ENCODE measurements around the gene OR1I1.

Gene OR1I1

DNA sequence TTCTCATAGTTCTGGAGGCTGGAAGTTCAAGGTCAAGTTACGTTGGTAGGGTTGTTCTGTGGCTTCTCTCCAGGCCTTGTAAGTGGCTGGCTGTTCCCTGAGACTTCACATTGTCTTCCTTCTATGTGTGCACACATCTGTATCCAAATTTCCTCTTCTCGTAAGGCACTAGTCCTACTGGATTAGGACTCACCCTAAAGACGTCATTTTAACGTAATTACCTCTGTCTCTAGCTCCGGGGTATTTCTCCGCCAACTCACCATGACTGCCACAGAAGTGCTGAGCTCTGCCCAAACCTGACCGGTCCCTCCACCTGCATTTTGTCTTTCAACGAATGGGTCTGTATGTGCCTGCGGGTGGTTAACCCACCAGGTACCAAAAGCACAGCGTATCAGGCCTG lies 16.4 kb downstream of the OR1I1 start:
- DNase-seq (ENCODE audit: low read depth in 2 of 2) = no peak

- no peak for DNase-seq (ENCODE audit: low read depth in 2 of 2)
Observed at GRCh38 chr19:15099017-15099582, 17.1 kb downstream of the OR1I1 start.

- DNase-seq (ENCODE audit: low read depth in 2 of 2) = peak in 1 of 2 donors; percentile 22
Observed at GRCh38 chr19:15101479-15102082, 19.6 kb downstream of the OR1I1 start.

DNA sequence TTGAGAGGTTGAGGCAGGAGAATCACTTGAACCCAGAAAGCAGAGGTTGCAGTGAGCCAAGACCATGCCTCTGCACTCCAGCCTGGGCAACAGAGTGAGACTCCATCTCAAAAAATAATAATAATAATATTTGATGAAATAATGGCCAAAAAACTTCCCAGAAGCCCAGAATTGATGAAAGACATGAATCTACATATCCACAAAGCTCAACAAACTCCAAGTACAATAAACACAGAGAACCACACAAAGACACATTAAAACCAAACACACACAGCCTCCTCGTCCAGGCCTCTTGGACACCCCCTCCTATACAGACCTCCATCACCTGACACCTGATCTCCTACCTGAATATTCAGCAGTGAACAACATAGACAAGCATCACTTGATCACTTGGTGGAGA lies 22.0 kb downstream of the OR1I1 start:
- no peak for DNase-seq (ENCODE audit: low read depth in 2 of 2)

GRCh38 chr19:15104411-15104810 lies 22.4 kb downstream of the OR1I1 start:
- no peak for DNase-seq (ENCODE audit: low read depth in 2 of 2)

DNA sequence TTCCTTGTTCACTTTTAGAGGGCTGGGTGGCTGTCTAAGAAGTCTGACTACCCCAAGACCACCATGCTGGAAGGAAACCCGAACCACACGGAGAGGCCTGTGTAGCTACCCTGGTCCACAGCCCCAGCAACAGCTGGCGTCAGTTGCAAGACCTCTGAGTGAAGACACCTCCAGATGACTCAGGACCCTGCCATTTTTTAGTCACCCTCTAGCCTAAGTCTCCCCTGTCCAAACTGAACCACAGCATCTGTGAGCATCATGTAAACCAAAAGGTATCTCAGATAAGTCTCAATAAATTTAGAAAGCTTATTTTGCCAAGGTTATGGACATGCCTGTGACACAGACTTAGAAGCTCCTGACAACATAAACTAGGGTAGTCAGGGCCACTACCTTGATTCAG lies 23.0 kb downstream of the OR1I1 start:
- no peak for DNase-seq (ENCODE audit: low read depth in 2 of 2)

DNA sequence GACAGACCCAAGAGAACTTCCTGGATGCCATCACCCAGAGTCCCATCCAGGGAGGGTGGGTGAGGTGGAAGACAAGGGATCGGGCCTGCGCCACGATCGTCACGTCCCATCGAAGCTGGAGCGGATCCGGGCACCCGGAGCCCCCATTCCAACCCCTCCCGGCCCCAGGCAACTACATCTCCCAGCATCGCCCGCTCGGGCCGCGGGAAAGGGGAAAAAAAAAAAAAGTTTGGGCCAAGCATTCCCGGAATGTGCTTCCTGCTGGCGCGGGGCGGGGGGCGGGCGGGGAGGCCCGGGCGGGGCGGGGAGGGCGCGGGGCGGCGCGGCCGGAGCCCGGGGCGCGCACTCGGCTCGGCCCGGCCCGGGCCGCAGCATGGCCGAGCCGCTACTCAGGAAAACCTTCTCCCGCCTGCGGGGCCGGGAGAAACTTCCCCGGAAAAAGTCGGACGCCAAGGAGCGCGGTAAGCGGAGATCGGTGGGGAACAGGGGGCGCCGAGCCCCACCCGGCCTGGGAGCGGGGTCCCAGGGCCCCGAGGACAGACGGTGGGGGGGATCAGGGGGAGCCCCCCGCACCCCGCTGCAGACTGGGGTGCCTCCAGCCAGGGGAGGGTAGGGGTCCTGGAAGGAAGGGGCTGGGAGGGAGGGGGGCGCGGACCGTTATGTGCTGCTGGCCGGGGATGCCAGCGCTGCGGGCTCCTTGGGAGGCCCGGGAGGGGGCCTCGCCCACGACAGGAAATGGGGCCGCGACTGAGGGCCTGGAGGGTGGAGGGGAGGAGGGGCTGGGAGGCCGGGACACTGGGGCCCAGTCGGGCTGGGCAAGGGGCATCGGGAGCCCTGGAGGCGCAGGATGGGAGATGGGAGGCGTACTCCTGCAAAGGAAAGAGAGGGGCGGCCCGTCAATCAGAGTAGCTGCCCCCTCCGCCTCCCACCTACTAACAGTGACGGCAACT lies 25.3 kb downstream of the OR1I1 start, which contains the start of gene SYDE1:
TSS of gene SYDE1 (plus strand) at position 341 of the 950 bp plus-strand sequence. CDS start at position 374, 33 bp downstream.
- peak; percentile 26 to 27 for DNase-seq (ENCODE audit: low read depth in 2 of 2)

DNA sequence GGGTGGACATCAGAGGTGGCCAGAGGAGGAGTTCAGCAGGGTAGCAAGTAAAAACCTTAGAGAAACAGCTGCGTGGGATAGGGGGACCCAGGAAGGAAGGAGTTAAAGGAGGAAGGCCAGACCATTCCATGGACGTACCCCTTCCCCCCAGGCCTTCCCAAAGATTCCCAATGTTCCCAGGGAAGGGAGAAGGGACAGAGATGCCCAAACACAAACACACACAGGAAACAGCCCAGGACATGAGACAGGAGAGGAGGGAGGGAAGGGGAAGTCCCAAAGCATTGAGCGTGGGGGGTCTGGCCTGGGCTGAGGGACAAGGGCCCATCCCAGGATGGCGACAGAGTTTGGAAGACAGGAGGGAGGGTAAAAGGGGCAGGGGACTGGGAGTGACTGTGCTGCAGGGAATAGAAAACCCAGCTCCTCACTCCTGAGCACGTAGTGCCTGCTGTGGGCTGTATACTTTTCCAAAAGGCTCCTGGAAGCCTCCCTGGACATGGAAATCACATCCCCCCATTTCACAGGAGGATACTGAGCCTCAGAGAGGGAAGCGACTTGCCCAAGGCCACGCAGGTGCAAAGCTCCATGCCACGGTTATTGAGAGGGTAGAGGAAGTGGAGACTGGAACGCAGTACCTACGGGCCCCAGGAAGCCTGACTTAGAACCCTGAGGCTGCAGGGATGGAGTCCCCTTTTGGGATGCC lies 26.3 kb downstream of the OR1I1 start:
- DNase-seq (ENCODE audit: low read depth in 2 of 2) = no peak

DNA sequence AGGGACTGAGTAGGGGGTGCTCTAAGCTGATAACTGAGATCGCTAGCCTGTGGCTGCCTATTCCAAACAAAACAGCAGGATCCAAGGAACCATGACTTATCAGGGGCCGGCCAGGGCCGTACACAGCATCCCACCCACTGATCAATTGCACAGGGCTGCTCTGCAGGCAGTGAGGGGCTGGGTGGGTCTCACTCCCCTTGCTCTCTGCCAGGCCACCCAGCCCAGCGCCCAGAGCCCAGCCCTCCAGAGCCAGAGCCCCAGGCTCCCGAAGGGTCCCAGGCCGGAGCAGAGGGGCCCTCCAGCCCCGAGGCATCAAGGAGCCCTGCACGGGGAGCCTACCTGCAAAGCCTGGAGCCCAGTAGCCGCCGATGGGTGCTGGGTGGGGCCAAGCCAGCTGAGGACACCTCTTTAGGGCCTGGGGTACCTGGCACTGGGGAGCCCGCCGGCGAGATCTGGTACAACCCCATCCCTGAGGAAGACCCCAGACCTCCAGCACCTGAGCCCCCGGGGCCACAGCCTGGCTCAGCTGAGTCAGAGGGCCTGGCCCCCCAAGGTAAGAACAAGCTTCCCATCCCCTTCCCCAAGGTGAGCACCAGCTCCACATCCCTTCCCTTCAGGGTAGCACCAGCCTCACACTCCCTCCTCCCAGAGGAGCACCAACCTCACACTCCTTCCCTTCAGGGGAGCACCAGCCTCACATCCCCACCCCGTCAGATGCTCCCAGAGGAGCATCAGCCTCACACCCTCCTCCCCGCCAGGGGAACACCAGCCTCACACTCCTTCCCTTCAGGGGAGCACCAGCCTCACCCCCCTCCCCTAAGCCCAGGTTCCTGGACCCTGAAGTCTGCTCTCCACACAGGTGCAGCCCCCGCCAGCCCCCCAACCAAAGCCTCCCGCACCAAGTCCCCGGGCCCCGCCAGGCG lies 27.1 kb downstream of the OR1I1 start:
- no peak for DNase-seq (ENCODE audit: low read depth in 2 of 2)

GRCh38 chr19:15109768-15110417 lies 27.9 kb downstream of the OR1I1 start:
- DNase-seq (ENCODE audit: low read depth in 2 of 2) = no peak

- no peak for DNase-seq (ENCODE audit: low read depth in 2 of 2)
Observed at GRCh38 chr19:15110418-15110815, 28.4 kb downstream of the OR1I1 start.

GRCh38 chr19:15111758-15112157 lies 29.7 kb downstream of the OR1I1 start:
- DNase-seq (ENCODE audit: low read depth in 2 of 2) = no peak

DNA sequence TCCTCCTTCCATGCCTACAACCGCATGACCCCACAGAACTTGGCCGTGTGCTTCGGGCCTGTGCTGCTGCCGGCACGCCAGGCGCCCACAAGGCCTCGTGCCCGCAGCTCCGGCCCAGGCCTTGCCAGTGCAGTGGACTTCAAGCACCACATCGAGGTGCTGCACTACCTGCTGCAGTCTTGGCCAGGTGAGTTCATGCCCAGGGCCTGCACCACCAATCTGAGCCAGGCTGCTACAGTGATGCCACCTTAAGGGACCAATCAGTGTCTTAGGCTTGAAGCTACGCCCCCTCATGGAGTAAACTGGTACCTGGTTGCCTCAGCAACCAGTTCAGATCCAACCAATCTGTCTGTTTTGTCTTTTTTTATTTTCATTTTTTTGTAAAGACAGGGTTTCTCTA lies 30.4 kb downstream of the OR1I1 start:
- DNase-seq (ENCODE audit: low read depth in 2 of 2) = no peak

DNA sequence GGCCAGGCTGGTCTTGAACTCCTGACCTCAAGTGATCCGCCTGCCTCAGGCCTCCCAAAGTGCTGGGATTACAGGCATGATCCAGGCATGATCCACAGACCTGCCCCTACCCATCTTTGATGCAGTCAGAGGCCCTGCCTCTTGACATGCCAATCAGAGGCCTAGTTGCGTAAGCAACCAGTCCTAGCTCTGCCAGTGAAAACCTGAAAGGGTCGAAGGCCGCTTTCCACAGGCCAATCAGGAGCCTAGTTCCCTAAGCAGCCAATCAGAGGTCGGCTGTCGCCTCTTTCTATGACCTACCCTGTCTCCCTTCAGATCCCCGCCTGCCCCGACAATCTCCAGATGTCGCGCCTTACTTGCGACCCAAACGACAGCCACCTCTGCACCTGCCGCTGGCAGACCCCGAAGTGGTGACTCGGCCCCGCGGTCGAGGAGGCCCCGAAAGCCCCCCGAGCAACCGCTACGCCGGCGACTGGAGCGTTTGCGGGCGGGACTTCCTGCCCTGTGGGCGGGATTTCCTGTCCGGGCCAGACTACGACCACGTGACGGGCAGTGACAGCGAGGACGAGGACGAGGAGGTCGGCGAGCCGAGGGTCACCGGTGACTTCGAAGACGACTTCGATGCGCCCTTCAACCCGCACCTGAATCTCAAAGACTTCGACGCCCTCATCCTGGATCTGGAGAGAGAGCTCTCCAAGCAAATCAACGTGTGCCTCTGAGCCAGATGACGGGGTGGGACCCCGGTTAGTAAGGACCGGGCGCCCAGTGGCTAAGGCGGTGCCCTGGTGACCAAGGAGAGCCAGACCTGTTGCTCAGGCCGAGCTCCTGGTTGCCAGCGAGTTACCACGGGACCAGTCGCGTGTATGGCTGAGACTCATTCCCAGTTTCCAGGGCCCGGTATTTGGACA lies 31.5 kb downstream of the OR1I1 start:
- no peak for DNase-seq (ENCODE audit: low read depth in 2 of 2)

DNA sequence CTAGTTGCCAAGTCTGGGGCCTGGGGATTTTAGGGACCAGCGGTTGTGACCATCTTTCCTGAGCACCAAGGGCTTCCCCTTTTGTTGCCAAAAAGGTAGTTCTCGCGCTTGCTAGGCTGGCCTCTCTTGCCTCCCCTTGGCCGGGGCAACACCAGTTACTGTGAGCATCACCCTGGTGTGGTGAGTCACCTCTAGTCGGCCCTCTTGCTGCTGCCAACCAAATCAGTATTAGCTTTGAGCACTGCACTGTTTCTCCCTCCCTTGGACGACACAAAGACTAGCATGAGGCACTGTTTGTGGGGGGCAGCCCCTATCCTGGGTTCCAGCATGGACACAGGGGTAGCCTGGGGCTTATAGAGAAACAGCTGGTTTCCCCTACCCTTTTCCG lies 32.1 kb downstream of the OR1I1 start:
- DNase-seq (ENCODE audit: low read depth in 2 of 2) = no peak

DNA sequence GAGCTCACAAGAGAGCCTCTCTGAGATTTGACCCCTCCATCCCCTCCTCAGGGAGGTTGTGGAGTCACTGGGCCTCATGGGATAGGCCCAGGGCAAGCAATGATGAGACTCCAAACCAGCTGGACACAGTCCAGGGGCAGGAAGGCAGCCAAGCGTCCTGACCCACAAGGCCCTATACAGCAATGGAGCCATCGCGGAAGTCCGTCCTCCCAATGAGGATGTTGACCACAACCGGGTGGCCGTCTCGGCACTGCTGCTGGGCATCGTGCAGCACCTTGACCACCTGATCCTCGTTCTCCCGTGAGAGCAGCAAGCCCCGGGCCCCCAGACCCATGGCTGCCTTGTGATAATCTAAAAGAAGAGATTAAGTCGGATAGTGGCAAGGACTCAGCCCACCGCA lies 33.1 kb downstream of the OR1I1 start:
- no peak for DNase-seq (ENCODE audit: low read depth in 2 of 2)

DNA sequence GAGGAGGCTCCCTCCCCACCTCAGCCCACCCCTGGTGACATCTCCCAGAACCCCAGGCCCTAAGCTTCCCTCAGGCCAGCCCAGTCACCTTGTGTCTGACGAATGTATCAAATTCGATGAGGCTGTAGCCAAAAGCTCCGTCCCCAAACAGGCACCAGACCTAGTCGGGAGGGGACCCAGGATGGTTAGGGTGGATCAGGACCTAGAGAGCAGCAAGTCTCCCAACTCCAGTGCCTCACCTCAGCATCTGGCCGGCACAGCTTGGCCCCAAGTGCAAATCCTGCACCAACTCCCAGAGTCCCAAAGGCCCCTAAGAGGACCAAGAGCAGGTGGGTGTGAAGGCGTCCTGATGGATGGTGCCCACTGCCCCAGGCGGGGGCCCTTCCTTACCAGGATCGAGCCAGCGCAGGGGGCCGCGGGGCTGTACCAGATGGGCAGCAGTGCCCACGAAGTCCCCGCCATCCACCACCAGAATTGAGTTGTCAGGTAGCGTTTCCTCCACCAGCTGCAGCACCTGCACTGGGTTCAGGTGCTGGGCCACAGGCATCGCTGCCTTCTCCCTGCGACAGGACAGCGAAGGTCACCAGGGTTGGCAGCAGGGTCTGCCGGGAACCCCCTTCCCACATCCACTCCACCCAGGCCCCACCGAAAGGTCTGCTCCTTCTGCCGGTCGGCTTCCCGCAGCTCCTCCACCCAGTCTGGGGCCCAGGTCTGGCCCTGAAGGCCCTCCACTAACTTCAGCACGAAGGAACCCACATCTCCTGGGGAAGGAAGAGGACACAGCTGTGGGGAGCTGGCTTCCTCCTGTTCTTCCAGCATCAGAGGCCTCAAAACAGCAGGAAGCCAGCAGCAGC lies 34.0 kb downstream of the OR1I1 start:
- no peak for DNase-seq (ENCODE audit: low read depth in 2 of 2)

GRCh38 chr19:15116856-15117255 lies 34.8 kb downstream of the OR1I1 start:
- DNase-seq (ENCODE audit: low read depth in 2 of 2) = no peak

DNA sequence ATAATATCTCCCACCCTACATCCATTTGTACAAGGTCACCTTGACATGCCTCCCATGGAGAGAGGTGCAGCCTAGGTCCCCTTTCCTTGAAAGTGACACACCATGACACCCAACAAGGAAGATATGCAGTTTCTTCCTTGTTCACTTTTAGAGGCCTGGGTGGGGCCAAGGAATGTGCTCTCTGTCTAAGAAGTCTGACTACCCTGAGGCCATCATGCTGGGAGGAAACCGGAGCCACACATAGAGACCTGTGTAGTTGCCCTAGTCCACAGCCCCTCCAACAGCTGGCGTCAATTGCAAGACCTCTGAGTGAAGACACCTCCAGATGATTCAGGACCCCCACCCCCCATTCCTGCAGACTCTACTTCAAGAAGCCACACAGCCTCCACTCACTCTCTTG lies 36.2 kb downstream of the OR1I1 start:
- no peak for DNase-seq (ENCODE audit: low read depth in 2 of 2)

All from stimulated activated CD8-positive, alpha-beta memory T cell treated with anti-CD3 and anti-CD28 coated beads, Interleukin-15, amount 100 ng/mL, for 48 hours (primary cell).